Mesenchymal stem cell (in vitro differentiated cells and primary cell): ENCODE measurements around the gene VAV2. TPM values are rescaled to one million over a fixed set of nuclear protein-coding genes. Genes with fewer than 3 reads are reported as not detected.

Experiments
- DNase-seq: peaks from one replicate; pipeline ENCODE4 v3.0.0-alpha.2; 2013
- H2AFZ ChIP-seq: one replicate; pipeline ENCODE4 v1.6.1; 2013; ENCODE audit warnings: low read depth, mild to moderate bottlenecking, control low read depth, inconsistent platforms, low read length, moderate library complexity
- H2AK5ac ChIP-seq: 2 replicates; pipeline ENCODE4 v1.6.1; 2013; ENCODE audit warnings: low read length, moderate library complexity, mild to moderate bottlenecking, inconsistent platforms; ENCODE audit not compliant: severe bottlenecking
- H2BK120ac ChIP-seq: one replicate; pipeline ENCODE4 v1.6.1; 2013; ENCODE audit warnings: low read depth, mild to moderate bottlenecking, inconsistent platforms, low read length, moderate library complexity
- H2BK12ac ChIP-seq, 2 experiments: one replicate each; pipeline ENCODE4 v1.6.1; 2013; ENCODE audit warnings: inconsistent platforms in 2 of 2, low read length in 2 of 2, mild to moderate bottlenecking in 2 of 2, moderate library complexity in 2 of 2, control low read depth in 1 of 2
- H2BK15ac ChIP-seq: one replicate; pipeline ENCODE4 v1.6.1; 2013; ENCODE audit warnings: mild to moderate bottlenecking, low read depth, inconsistent platforms; ENCODE audit not compliant: poor library complexity, severe bottlenecking
- H2BK5ac ChIP-seq: 2 replicates; pipeline ENCODE4 v1.6.1; 2013; ENCODE audit warnings: low read depth, mild to moderate bottlenecking, low read length, control low read depth, inconsistent platforms; ENCODE audit not compliant: poor library complexity, severe bottlenecking
- H3K14ac ChIP-seq, 2 experiments: one replicate each; pipeline ENCODE4 v1.6.1; 2013; ENCODE audit warnings: inconsistent platforms in 2 of 2, low read length in 2 of 2, control low read depth in 1 of 2, mild to moderate bottlenecking in 1 of 2, moderate library complexity in 1 of 2
- H3K18ac ChIP-seq, 2 experiments: one replicate each; pipeline ENCODE4 v1.6.1; 2013; ENCODE audit warnings: inconsistent platforms in 2 of 2, low read length in 2 of 2, control low read depth in 1 of 2, low read depth in 1 of 2, mild to moderate bottlenecking in 1 of 2
- H3K23ac ChIP-seq, 2 experiments: one replicate each; pipeline ENCODE4 v1.6.1; 2013; ENCODE audit warnings: inconsistent platforms in 2 of 2, low read length in 2 of 2, mild to moderate bottlenecking in 2 of 2, moderate library complexity in 2 of 2, control low read depth in 1 of 2
- H3K27ac ChIP-seq: 2 replicates; pipeline ENCODE4 v1.5.1; 2013; ENCODE audit warnings: mild to moderate bottlenecking, moderate library complexity, low read length, control low read depth, inconsistent platforms; ENCODE audit not compliant: poor library complexity, severe bottlenecking
- H3K27me3 ChIP-seq, 2 experiments: 2 replicates each; pipeline versions ENCODE4 v1.6.1 to v1.7.0; 2013; ENCODE audit warnings: low read length in 2 of 2, mild to moderate bottlenecking in 2 of 2, moderate library complexity in 2 of 2, control low read depth in 1 of 2, inconsistent platforms in 1 of 2; ENCODE audit not compliant: control insufficient read depth in 1 of 2, insufficient read depth in 1 of 2
- H3K36me3 ChIP-seq, 2 experiments: 2 replicates each; pipeline versions ENCODE4 v1.6.1 to v1.7.0; 2013; ENCODE audit warnings: low read length in 2 of 2, control low read depth in 1 of 2, inconsistent platforms in 1 of 2, low read depth in 1 of 2, mild to moderate bottlenecking in 1 of 2; ENCODE audit not compliant: insufficient read depth in 2 of 2, control insufficient read depth in 1 of 2
- H3K4ac ChIP-seq, 2 experiments: one replicate each; pipeline ENCODE4 v1.6.1; 2013; ENCODE audit warnings: inconsistent platforms in 2 of 2, low read length in 2 of 2, mild to moderate bottlenecking in 2 of 2, moderate library complexity in 2 of 2, control low read depth in 1 of 2, low read depth in 1 of 2
- H3K4me1 ChIP-seq: 2 replicates; pipeline ENCODE4 v1.6.1; 2013; ENCODE audit warnings: low read depth, low read length, control low read depth; ENCODE audit not compliant: control insufficient read depth, insufficient read depth
- H3K4me2 ChIP-seq: 2 replicates; pipeline ENCODE4 v1.6.1; 2013; ENCODE audit warnings: low read length, mild to moderate bottlenecking, inconsistent platforms; ENCODE audit not compliant: poor library complexity, severe bottlenecking
- H3K4me3 ChIP-seq, 2 experiments: 2 replicates each; pipeline versions ENCODE4 v1.5.1 to v1.7.0; 2013; ENCODE audit warnings: low read length in 2 of 2, mild to moderate bottlenecking in 2 of 2, control low read depth in 1 of 2, low read depth in 1 of 2; ENCODE audit not compliant: insufficient read depth in 1 of 2
- H3K79me1 ChIP-seq: replicated peaks from 2 replicates; pipeline ENCODE4 v1.6.1; 2013; ENCODE audit warnings: mild to moderate bottlenecking, control low read depth, low read length, inconsistent platforms; ENCODE audit not compliant: poor library complexity, severe bottlenecking
- H3K9ac ChIP-seq: 2 replicates; pipeline ENCODE4 v1.7.0; 2013; ENCODE audit warnings: mild to moderate bottlenecking, low read length, moderate library complexity
- H3K9me3 ChIP-seq: 2 replicates; pipeline ENCODE4 v1.7.0; 2013; ENCODE audit warnings: mild to moderate bottlenecking, low read length; ENCODE audit not compliant: control insufficient read depth
- H4K8ac ChIP-seq: one replicate; pipeline ENCODE4 v1.6.1; 2013; ENCODE audit warnings: inconsistent platforms, mild to moderate bottlenecking, low read length, moderate library complexity
- H4K91ac ChIP-seq: one replicate; pipeline ENCODE4 v1.6.1; 2013; ENCODE audit warnings: mild to moderate bottlenecking, low read length, inconsistent platforms
- WGBS: methylation state at CpG from one replicate; pipeline ENCODE4 v1.1.7; 2013; ENCODE audit warnings: mixed read lengths; 5-methylcytosine and 5-hydroxymethylcytosine counted together
- polyA plus RNA-seq, 2 experiments: library from polyadenylated mRNA; stranded (reverse); fragments of 200-250 nt; gene quantifications; one replicate each; pipeline ENCODE4 v1.2.3, GENCODE V29; 2013

Gene VAV2, protein sequence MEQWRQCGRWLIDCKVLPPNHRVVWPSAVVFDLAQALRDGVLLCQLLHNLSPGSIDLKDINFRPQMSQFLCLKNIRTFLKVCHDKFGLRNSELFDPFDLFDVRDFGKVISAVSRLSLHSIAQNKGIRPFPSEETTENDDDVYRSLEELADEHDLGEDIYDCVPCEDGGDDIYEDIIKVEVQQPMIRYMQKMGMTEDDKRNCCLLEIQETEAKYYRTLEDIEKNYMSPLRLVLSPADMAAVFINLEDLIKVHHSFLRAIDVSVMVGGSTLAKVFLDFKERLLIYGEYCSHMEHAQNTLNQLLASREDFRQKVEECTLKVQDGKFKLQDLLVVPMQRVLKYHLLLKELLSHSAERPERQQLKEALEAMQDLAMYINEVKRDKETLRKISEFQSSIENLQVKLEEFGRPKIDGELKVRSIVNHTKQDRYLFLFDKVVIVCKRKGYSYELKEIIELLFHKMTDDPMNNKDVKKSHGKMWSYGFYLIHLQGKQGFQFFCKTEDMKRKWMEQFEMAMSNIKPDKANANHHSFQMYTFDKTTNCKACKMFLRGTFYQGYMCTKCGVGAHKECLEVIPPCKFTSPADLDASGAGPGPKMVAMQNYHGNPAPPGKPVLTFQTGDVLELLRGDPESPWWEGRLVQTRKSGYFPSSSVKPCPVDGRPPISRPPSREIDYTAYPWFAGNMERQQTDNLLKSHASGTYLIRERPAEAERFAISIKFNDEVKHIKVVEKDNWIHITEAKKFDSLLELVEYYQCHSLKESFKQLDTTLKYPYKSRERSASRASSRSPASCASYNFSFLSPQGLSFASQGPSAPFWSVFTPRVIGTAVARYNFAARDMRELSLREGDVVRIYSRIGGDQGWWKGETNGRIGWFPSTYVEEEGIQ
- 11.6 TPM for polyA plus RNA-seq (2013, experiment 1 of 2)
- polyA plus RNA-seq (2013, experiment 2 of 2) = 11.1 TPM

DNA sequence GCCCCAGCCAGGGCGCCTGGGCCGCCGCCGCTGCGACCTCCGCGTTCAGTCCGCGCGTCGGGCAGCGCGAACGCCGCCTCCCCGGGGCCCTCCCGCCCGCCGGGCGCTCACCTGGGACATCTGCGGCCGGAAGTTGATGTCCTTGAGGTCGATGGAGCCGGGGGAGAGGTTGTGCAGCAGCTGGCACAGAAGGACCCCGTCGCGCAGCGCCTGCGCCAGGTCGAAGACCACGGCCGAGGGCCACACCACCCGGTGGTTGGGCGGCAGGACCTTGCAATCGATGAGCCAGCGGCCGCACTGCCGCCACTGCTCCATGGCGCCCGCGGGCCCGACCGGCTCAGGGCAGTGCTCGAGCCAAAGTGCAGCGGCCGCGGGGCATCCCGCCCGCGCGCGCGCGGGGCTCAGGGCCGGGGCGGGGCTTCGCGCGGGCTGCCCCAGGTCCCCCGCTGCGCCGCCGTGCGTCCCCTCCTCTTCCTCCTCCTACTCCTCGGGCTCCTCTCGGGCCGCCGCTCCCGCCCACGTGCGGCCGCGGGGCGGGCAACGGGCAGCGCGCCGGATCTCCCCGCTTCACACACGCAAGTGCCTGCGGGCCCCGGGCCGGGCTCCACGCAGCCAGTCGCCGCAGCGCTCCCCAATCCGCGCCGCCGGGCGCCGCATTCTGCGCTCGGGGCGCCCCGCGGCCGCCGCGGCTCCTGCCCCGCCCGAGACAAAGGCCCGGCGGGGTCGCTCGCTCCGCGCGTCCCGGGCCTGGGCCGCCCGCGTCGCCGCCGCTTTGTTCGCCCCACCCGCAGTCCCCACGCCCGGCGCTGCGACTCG is at the start of gene VAV2:
Gene VAV2, minus strand, starts transcription at position 361 of the 816 bp plus-strand sequence. Its CDS starts 46 bp downstream, at position 315.
- Histone ChIP-seq H3K27ac (peak within 1 kb of the TSS; percentile 96), H3K27me3 (peaks cover 0 to 12% of the 10 kb centered on the region in 2 experiments), H3K9me3 (no peaks in the 10 kb centered on the region), H2BK12ac (peak within 1 kb of the TSS in 1 of 2 experiments; percentile 46), H3K4me1 (peaks cover 49% of the 10 kb centered on the region), H2AK5ac (peak within 1 kb of the TSS; percentile 66), H4K91ac (peak within 1 kb of the TSS; percentile 87), H3K18ac (peak within 1 kb of the TSS; percentile 93 to 98), H3K4me2 (peak within 1 kb of the TSS; percentile 72), H2BK15ac (peak within 1 kb of the TSS; percentile 84), H3K79me1 (peaks cover 9% of the 10 kb centered on the region), H2BK120ac (peak within 1 kb of the TSS; percentile 88), H4K8ac (peak within 1 kb of the TSS; percentile 87), H3K36me3 (peaks cover 0 to 5% of the 10 kb centered on the region in 2 experiments), H3K14ac (peak within 1 kb of the TSS; percentile 86 to 88), H3K23ac (peak within 1 kb of the TSS; percentile 55 to 98), H3K4me3 (peak within 1 kb of the TSS; percentile 91), H3K4ac (peak within 1 kb of the TSS; percentile 76 to 98), H2BK5ac (peak within 1 kb of the TSS; percentile 98), H2AFZ (peak within 1 kb of the TSS; percentile 65), H3K9ac (peak within 1 kb of the TSS; percentile 96)
- DNase-seq = peak; percentile 62
- under 1% methylated on average over 74 of the region's 124 CpGs for WGBS

DNA sequence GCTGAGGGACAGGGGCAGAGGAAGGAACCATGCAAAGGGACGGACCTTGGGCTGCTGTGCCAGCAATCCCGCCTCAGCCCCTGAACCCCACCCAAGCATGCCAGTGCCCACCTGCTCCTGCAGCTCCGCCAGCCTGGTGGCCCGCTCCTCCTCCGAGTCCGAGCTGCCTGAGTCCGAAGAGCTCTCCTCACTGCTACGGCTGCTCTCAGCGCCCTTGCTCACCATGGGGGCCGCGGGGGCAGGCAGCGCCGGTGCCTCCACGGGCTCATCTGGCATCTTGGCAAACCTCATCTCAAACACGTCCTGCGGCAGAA is 49.5 kb upstream of the VAV2 start:
- H2BK12ac ChIP-seq = no peak overlapping the region
- no peak overlapping the region for H3K18ac ChIP-seq
- H3K23ac ChIP-seq = no peak overlapping the region
- H3K79me1 ChIP-seq = peaks cover 37% of the 10 kb centered on the region
- peak overlapping the region; percentile 47 for H4K91ac ChIP-seq
- H4K8ac ChIP-seq = no peak overlapping the region
- no peak overlapping the region for H2AK5ac ChIP-seq
- WGBS = 92% methylated on average over 16 of the region's 16 CpGs
- no peak for DNase-seq
- H3K27ac ChIP-seq = no peak overlapping the region
- no peak overlapping the region for H2AFZ ChIP-seq
- H3K27me3 ChIP-seq = no peaks in the 10 kb centered on the region
- no peak overlapping the region for H3K4me3 ChIP-seq
- no peak overlapping the region for H2BK5ac ChIP-seq
- peaks cover 5% of the 10 kb centered on the region for H3K4me1 ChIP-seq
- H3K14ac ChIP-seq = no peak overlapping the region
- H3K36me3 ChIP-seq = peaks cover 68 to 73% of the 10 kb centered on the region in 2 experiments
- H3K9me3 ChIP-seq = no peaks in the 10 kb centered on the region
- no peak overlapping the region for H2BK120ac ChIP-seq
- H3K4ac ChIP-seq = no peak overlapping the region
- no peak overlapping the region for H3K9ac ChIP-seq
- no peak overlapping the region for H2BK15ac ChIP-seq
- no peak overlapping the region for H3K4me2 ChIP-seq

DNA sequence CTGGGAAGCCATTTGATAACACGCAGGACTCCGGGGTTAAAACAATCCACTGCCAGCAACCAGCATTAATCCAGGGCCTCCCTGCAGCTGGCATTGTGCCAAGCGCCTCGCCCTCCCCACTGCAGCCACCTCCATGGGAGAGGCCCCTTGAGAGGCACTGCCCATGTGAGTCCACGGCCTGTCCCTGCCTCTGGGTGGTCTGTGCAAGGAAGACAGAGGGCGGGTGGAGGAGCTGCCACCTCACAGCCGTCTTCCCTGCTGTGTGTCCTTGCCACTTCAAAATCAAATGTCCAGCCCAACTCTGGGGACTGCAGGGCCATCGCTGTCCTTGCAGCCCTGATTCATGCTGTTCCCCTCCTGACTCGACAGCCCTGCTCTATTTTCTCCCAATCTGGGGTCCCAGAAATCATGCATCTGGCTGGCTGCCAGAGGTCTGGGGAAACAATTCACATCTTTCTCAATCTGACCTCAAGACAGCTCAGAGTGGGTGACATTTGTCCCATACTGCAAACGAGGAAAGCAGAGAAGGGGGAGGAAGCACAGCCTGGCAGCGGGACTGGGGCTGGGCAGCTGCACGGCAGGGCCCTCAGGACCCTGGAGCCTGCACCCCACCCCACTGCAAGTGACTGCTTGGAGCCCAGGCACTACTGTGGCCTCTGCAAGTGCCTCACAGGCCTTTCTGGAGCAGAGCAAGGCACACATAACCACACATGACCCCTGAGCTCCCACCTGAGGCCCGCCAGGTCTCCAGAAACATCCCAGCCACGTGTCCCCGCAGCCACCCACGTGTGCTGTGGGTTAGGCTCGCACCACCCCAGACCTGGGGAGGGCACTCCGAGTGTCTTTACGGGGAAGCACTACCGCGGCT is 48.9 kb upstream of the VAV2 start:
- no peak overlapping the region for H2BK5ac ChIP-seq
- H3K9me3 ChIP-seq = no peaks in the 10 kb centered on the region
- no peak overlapping the region for H3K9ac ChIP-seq
- H4K8ac ChIP-seq = no peak overlapping the region
- WGBS = 95% methylated on average over 20 of the region's 21 CpGs
- no peak for DNase-seq
- no peak overlapping the region for H3K4me2 ChIP-seq
- H2BK12ac ChIP-seq = no peak overlapping the region
- H3K23ac ChIP-seq = no peak overlapping the region
- H3K14ac ChIP-seq = no peak overlapping the region
- no peak overlapping the region for H3K4ac ChIP-seq
- H2AFZ ChIP-seq = peak overlapping the region; percentile 29
- peaks cover 5% of the 10 kb centered on the region for H3K4me1 ChIP-seq
- H2BK15ac ChIP-seq = no peak overlapping the region
- no peak overlapping the region for H2AK5ac ChIP-seq
- H2BK120ac ChIP-seq = no peak overlapping the region
- no peaks in the 10 kb centered on the region for H3K27me3 ChIP-seq
- peak overlapping the region; percentile 47 for H4K91ac ChIP-seq
- no peak overlapping the region for H3K27ac ChIP-seq
- peaks cover 66 to 71% of the 10 kb centered on the region in 2 experiments for H3K36me3 ChIP-seq
- no peak overlapping the region for H3K18ac ChIP-seq
- no peak overlapping the region for H3K4me3 ChIP-seq
- peaks cover 39% of the 10 kb centered on the region for H3K79me1 ChIP-seq
